T-helper 2 cell (primary cell): Measurements from ENCODE around the gene RAC2.
"Not testable (repeated sequence)": the region's sequence is repeated elsewhere in the genome, so short reads cannot be mapped to it uniquely, and the experiment has no call there.

Experiments used
- DNase-seq, 5 experiments: peaks; one replicate each; pipeline versions ENCODE4 v3.0.0 to v3.0.0-alpha.2; 2012 to 2022

The RAC2 gene

GRCh38 chr22:37203354-37204044, 40.6 kb downstream of the RAC2 start:
- no peak for DNase-seq

DNA sequence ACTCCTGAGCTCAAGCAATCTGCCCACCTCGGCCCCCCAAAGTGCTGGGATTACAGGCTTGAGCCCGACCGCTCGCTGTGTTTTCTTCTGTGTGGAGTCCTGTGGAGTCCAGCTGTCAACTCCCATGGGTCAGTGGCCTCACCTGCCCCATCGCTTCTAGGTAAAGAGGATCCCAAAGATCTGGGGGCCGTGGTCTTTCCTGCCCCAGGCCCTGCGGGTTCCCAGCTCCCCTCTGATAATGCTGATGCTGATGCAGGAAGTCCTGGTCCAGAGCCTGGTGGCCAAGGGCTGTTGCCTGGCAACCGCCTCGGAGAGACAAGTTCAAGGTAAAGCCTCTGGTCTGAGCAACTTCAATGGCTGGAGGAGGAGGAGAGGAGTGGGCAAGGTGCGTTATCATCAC, 41.4 kb downstream of the RAC2 start:
- no peak for DNase-seq

GRCh38 chr22:37202001-37202555, 42.0 kb downstream of the RAC2 start:
- no peak for DNase-seq

DNA sequence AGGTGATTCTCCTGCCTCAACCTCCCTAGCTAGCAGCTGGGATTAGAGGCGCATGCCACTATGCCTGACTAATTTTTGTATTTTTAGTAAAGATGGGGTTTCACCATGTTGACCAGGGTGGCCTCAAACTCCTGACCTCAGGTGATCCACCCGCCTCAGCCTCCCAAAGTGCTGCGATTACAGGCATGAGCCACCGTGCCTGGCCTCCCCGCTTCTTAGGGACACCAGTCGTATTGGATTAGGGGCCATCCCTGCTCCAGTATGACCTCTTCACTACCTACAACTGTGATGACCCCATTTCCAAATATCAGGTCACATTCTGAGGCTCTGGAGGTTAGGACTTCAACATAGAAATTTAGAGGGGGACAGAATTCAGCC, 42.6 kb downstream of the RAC2 start:
- DNase-seq, result not testable (repeated sequence)

DNA sequence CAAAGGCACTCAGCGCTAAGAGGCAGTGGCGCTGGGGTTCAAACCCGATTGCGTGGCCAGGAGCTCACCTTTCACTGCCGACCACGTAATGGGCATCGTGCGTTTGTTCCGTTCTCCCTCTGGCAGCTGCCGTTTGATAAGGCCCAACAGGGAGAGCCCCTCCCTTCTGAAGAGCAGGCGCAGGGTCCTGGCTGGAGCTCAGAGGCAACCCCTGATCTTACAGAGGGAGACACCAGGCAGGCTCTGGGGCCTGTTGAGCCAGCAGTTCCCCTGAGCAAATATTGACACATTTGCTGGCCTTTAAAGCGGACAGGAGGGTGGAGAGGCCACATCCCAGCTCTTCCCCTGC, 44.3 kb downstream of the RAC2 start:
- DNase-seq, result no peak

DNA sequence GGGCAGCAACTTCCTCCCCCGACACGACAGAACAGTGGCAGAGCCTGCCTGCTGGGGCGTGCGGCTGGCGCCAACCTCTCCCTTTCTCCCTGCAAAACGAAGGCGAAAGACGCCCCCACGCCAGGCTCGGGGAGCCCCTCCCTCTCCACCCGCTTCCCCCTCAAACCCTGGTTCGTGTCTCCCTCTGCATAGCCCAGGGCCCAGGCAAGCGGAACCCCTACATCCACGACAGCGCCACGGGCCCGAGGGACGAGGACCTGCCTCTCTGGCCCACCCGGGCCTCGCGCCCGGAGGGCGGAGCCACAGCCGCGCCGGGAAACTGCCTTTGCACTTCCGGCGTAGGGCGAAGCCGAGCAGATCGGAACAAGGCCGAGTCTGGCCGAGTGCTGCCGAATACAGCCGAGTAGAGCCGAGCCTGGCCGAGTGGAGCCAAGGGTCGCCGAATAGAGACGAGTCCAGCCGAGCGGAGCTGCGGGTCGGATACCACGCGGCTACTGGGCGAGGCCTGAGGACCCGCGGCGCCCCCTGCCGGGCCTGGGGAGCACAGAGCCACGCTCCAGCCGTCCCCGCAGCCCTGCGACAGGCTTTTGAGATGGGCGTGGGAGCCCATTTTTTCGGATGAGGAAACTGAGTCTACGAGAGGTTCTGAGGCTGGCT, 44.8 kb downstream of the RAC2 start:
- peak; percentile 96 to 100 (median 98) for DNase-seq

GRCh38 chr22:37198258-37199102, 45.6 kb downstream of the RAC2 start:
- peak; percentile 76 to 85 (median 83) for DNase-seq

GRCh38 chr22:37197451-37198257, 46.4 kb downstream of the RAC2 start:
- no peak for DNase-seq

GRCh38 chr22:37196539-37197450, 47.3 kb downstream of the RAC2 start:
- DNase-seq, result no peak

GRCh38 chr22:37195921-37196320, 48.1 kb downstream of the RAC2 start:
- DNase-seq, result no peak

GRCh38 chr22:37194750-37195149, 49.3 kb downstream of the RAC2 start:
- DNase-seq, result no peak

DNA sequence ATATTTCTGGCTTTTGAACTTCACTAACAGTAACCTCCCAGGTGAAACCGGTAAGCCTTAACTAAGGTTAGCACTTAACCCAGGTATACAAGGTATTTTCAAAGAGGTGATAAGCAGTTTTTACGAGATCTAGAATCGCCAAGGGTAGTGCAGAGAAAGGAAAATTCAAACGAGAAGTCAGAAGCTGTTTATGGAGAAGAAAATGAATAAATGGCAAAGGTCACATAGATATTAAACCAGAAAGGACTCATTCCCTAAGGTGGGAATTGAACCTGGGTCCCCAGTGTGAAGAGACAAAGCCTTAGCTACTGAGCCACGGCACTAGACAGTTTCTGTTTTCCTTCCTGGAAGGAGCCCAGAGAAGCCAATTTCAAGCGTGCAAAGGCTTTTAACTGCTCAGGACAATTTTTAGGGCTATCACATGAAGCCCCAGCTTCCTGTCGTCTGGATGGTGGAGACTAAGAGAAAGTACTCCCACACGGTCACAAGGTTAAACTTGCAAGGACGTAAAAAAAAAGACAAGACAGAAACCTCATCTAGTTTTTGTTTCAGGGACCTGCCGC, 50.4 kb downstream of the RAC2 start:
- peak in 2 of 5 experiments; percentile 65 to 68 for DNase-seq

GRCh38 chr22:37192741-37193140, 51.3 kb downstream of the RAC2 start:
- no peak for DNase-seq

- DNase-seq, result no peak
Observed at GRCh38 chr22:37192204-37192603, 51.9 kb downstream of the RAC2 start.

GRCh38 chr22:37190262-37190780, 53.7 kb downstream of the RAC2 start:
- no peak for DNase-seq

GRCh38 chr22:37188901-37189466, 55.1 kb downstream of the RAC2 start:
- DNase-seq, result no peak

DNA sequence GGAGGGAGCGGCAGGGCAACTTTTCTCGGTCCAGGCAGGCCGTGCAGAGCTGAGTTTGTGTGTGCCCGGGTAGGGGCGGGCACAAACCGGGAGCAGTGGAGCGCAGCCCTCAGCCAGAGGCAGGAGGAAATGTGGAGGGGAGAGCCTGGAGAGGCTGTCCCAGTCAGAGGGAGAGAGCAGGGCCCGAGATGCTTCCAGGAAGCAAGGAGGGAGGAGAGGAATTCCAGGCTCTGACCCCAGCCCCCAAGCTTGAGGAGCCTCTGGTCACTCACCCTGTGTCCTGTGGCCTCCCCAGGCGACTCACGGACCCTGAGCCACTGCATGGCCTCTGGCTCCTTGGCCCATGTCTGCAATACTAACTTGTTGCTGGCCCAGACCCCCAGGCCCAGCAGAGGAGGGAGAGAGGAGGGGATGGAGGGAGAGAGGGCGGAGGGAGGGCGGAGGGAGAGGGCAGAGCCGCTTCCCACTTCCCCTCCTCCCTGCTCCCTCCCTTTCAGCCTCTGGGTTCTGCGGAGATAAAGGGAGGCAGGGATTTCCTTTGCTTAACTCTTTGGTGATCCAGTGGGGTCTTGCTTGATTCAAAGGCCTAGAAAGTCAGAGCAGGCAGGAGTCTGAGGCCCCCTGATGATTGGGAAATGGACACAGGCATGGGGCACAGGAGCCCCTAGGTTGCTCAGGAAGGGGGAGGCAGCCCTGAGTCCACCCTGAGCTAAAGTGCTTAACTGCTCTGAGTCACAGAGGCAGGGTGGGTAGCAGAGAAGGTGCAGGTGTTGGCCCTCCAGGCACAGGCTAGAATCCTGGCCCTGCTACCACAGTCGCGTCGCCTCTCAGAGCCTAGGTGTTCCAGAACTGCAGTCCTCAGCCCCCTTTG, 55.9 kb downstream of the RAC2 start, which contains the start of gene C1QTNF6:
Gene C1QTNF6 (minus strand): TSS at position 357 of the 871 bp plus-strand sequence. CDS start 34 bp downstream, at position 323.
- no peak for DNase-seq

- DNase-seq, result no peak
Observed at GRCh38 chr22:37187552-37187890, 56.5 kb downstream of the RAC2 start.

DNA sequence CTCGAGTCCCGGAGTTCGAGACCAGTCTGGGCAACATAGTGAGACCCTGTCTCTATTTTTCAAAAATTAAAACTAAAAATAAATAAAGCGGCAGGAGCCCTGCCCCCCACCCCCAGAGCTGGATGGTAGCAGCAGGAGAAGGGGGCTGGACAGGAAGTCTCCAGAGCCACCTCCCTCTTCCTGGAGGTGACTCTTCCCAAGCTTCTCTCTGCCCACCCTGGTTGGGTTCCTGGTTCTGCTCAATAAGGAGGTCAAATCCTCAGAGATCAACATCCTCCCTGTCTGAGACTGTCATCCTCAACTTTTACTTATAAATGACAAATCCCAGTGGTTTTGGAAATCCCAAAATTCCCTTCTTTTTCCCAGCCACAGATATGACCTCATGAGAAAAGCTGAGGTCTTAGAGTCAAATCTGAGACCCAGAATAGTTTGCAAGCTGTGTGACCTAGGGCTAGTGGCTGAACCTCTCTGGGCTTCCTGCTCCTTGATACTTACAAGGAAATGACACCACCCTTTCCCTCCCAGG, 57.0 kb downstream of the RAC2 start:
- no peak for DNase-seq
